ENCODE data around the gene TAX1BP1. TPM values are rescaled to one million over a fixed set of nuclear protein-coding genes. Genes with fewer than 3 reads are reported as not detected.
A peak's percentile ranks its signal among the peaks of the same experiment; 100 is the strongest.

Gene TAX1BP1
- total RNA-seq, 6 experiments from 2014 or later: 39.2 to 63.8 (median 47.4) TPM

GRCh38 chr7:27873981-27874957 lies 134.3 kb downstream of the TAX1BP1 start:
- peak; percentile 70 to 88 (median 87) for DNase-seq
- 32% methylated on average over 9 of the region's 13 CpGs for WGBS (ENCODE audit: insufficient coverage, low coverage, low lambda C conversion rate, missing lambda C conversion rate)
- H3K27ac ChIP-seq: peak overlapping the region in 1 of 3 donors; percentile 30
- intact Hi-C loops (cut with DNase I): no loop called here
- no peaks in the 10 kb centered on the region for H3K27me3 ChIP-seq
- ATAC-seq: peak; percentile 88 to 94 (median 93)
- no peak overlapping the region for H3K4me3 ChIP-seq
- no peaks in the 10 kb centered on the region for H3K9me3 ChIP-seq
- H3K4me1 ChIP-seq: peaks cover 0 to 22% (median 4%) of the 10 kb centered on the region in 4 donors
- no peaks in the 10 kb centered on the region for H3K36me3 ChIP-seq
- TF ChIP-seq CTCF (IDR thresholded peaks at IDR 0.05) (no peak), POLR2A (IDR thresholded peaks at IDR 0.05) (no peak)

GRCh38 chr7:27875061-27875460 lies 135.1 kb downstream of the TAX1BP1 start:
- ATAC-seq (no peak), DNase-seq (no peak)
- intact Hi-C loops (cut with DNase I): no loop called here
- Histone ChIP-seq H3K4me3 (no peak overlapping the region), H3K9me3 (no peaks in the 10 kb centered on the region), H3K27ac (no peak overlapping the region), H3K4me1 (peaks cover 0 to 22% (median 4%) of the 10 kb centered on the region in 4 donors), H3K36me3 (no peaks in the 10 kb centered on the region), H3K27me3 (no peaks in the 10 kb centered on the region)
- TF ChIP-seq POLR2A (IDR thresholded peaks at IDR 0.05) (no peak), CTCF (IDR thresholded peaks at IDR 0.05) (no peak)
- WGBS (ENCODE audit: insufficient coverage, low coverage, low lambda C conversion rate, missing lambda C conversion rate): 97% methylated on average over 8 of the region's 9 CpGs

GRCh38 chr7:27875832-27876231 lies 135.9 kb downstream of the TAX1BP1 start:
- no peak overlapping the region for H3K27ac ChIP-seq

GRCh38 chr7:27876756-27877155 lies 136.8 kb downstream of the TAX1BP1 start:
- Histone ChIP-seq H3K9me3 (no peaks in the 10 kb centered on the region), H3K27ac (no peak overlapping the region), H3K4me1 (peaks cover 0 to 22% (median 4%) of the 10 kb centered on the region in 4 donors), H3K36me3 (no peaks in the 10 kb centered on the region), H3K27me3 (no peaks in the 10 kb centered on the region), H3K4me3 (no peak overlapping the region)
- DNase-seq: no peak
- WGBS (ENCODE audit: insufficient coverage, low coverage, low lambda C conversion rate, missing lambda C conversion rate): 75% methylated on average over 7 of the region's 8 CpGs
- intact Hi-C loops (cut with DNase I): no loop called here
- ATAC-seq: no peak
- TF ChIP-seq CTCF (IDR thresholded peaks at IDR 0.05) (no peak), POLR2A (IDR thresholded peaks at IDR 0.05) (no peak)

More at GRCh38 chr7:27875832-27876231, 135.9 kb downstream of the TAX1BP1 start:
- 83% methylated on average over 1 of the region's 2 CpGs for WGBS (ENCODE audit: insufficient coverage, low coverage, low lambda C conversion rate, missing lambda C conversion rate)
- Histone ChIP-seq H3K4me3 (no peak overlapping the region), H3K9me3 (no peaks in the 10 kb centered on the region), H3K4me1 (peaks cover 0 to 22% (median 4%) of the 10 kb centered on the region in 4 donors), H3K27me3 (no peaks in the 10 kb centered on the region), H3K36me3 (no peaks in the 10 kb centered on the region)
- DNase-seq (no peak), ATAC-seq (no peak)
- intact Hi-C loops (cut with DNase I): no loop called here
- TF ChIP-seq POLR2A (IDR thresholded peaks at IDR 0.05): no peak
- no peak for TF ChIP-seq CTCF (IDR thresholded peaks at IDR 0.05)

Other genes starting within 250 kb of the TAX1BP1 start
- 100 to 1,000 TPM in 1 of 6 experiments, 10 to 100 TPM in 5; 64.9 to 143 (median 67.2) TPM for gene HIBADH, start 77.3 kb upstream of the TAX1BP1 start, total RNA-seq